ENCODE measurements around the gene C12orf60. TPM values are rescaled to one million over a fixed set of nuclear protein-coding genes. Genes with fewer than 3 reads are reported as not detected.

The C12orf60 gene
- total and polyA plus RNA-seq, 2 of the 8 experiments (the other 6 are each of a cell fraction or from before 2014, with no cell fraction given), result 1.2 to 1.5 TPM

- Histone ChIP-seq H3K79me1 (ENCODE audit: low read depth, low read length) (no peaks in the 10 kb centered on the region), H3K9me3 (ENCODE audit: insufficient read depth in 2 of 2, low read depth in 1 of 2, low read length in 1 of 2) (no peaks in the 10 kb centered on the region), H3K4me1 (replicated peaks in 1 of 4; ENCODE audit: control insufficient read depth in 3 of 4, insufficient read depth in 4 of 4, low read length in 3 of 4) (no peaks in the 10 kb centered on the region), H4K5ac (ENCODE audit: insufficient read length, low read depth, low read length) (no peak overlapping the region), H4K8ac (ENCODE audit: extremely low read depth, insufficient read depth, low read length) (no peak overlapping the region), H3K79me2 (ENCODE audit: control insufficient read depth in 1 of 2, insufficient read depth in 2 of 2, low read length in 2 of 2) (no peaks in the 10 kb centered on the region), H3K4me2 (ENCODE audit: insufficient read depth in 1 of 2, low read depth in 2 of 2, low read length in 2 of 2) (no peak overlapping the region), H2BK120ac (replicated peaks; ENCODE audit: low read depth, low read length) (no peak overlapping the region), H3K4me3 (ENCODE audit: extremely low read depth in 1 of 4, insufficient read depth in 2 of 4, low read depth in 3 of 4, low read length in 4 of 4) (no peak overlapping the region), H3K27ac (ENCODE audit: low read depth, low read length) (no peak overlapping the region), H2AFZ (ENCODE audit: low read length) (no peak overlapping the region), H3K18ac (ENCODE audit: extremely low read depth, low read length) (no peak overlapping the region), H4K91ac (replicated peaks; ENCODE audit: insufficient read length, low read length) (no peak overlapping the region), H2AK5ac (ENCODE audit: low read depth, low read length) (no peak overlapping the region), H2BK5ac (ENCODE audit: low read depth, low read length) (no peak overlapping the region), H3K4ac (replicated peaks; ENCODE audit: insufficient read length, low read depth, low read length) (no peak overlapping the region), H3K56ac (replicated peaks; ENCODE audit: insufficient read length, low read depth, low read length) (no peak overlapping the region), H3K14ac (ENCODE audit: insufficient read length) (no peak overlapping the region), H2BK20ac (ENCODE audit: low read length) (no peak overlapping the region), H3K23ac (ENCODE audit: insufficient read length) (no peak overlapping the region), H3K27me3 (replicated peaks in 1 of 4; ENCODE audit: control insufficient read depth in 3 of 4, extremely low read depth in 1 of 4, insufficient read depth in 3 of 4, low read length in 3 of 4) (no peaks in the 10 kb centered on the region), H3K9ac (replicated peaks in 1 of 4; ENCODE audit: extremely low read depth in 1 of 4, low read depth in 3 of 4, low read length in 3 of 4) (no peak overlapping the region), H3K36me3 (ENCODE audit: control insufficient read depth in 2 of 4, insufficient read depth in 4 of 4, low read length in 3 of 4) (no peaks in the 10 kb centered on the region), H2BK15ac (ENCODE audit: low read length) (no peak overlapping the region), H2BK12ac (ENCODE audit: low read depth, low read length) (no peak overlapping the region), H4K20me1 (replicated peaks in 1 of 2; ENCODE audit: control insufficient read depth in 1 of 2, insufficient read depth in 2 of 2, low read length in 2 of 2) (no peaks in the 10 kb centered on the region), H3K23me2 (ENCODE audit: low read depth, low read length) (no peaks in the 10 kb centered on the region)
- DNase-seq (ENCODE audit: low read depth in 1 of 2, low spot score in 2 of 2) (no peak), FAIRE-seq (peak; percentile 36)
- 96% methylated on average over 2 of the region's 2 CpGs; no CpG with 5 or more reads in 1 of the 2 experiments for WGBS, 2 experiments (ENCODE audit: extremely low coverage in 1 of 2, insufficient coverage in 1 of 2, insufficient read length in 1 of 2, insufficient replicate concordance in 2 of 2, low coverage in 1 of 2, low lambda C conversion rate in 2 of 2, missing lambda C conversion rate in 1 of 2)
- POLR2A ChIA-PET (ENCODE audit: partially characterized antibody), result interaction anchor here (0.9 to 1.0 kb wide), 2 partner anchors 36 to 41 kb away, joined by 3 to 4 read pairs; a partner anchor contains a TSS
- CTCF ChIA-PET (ENCODE audit: partially characterized antibody), result interaction anchor here (0.7 to 5.2 kb wide), 23 partner anchors 9 to 712 kb away, joined by 3 to 35 read pairs (median 4); partner anchors contain the start of genes ART4 and RERG
- TF ChIP-seq SAP30 (IDR thresholded peaks at IDR 0.05; ENCODE audit: insufficient read depth, insufficient replicate concordance, low read length) (no peak), POU5F1 (IDR thresholded peaks at IDR 0.05; ENCODE audit: low read depth, low read length) (no peak), KDM5A (IDR thresholded peaks at IDR 0.05; ENCODE audit: low read length) (no peak), YY1 (IDR thresholded peaks at IDR 0.05; ENCODE audit: low read depth, low read length) (no peak), SRF (IDR thresholded peaks at IDR 0.05; ENCODE audit: low read depth, low read length) (no peak), NANOG (IDR thresholded peaks at IDR 0.05; ENCODE audit: insufficient read depth, low read depth, low read length, poor library complexity, severe bottlenecking) (no peak), TAF1 (IDR thresholded peaks at IDR 0.05; ENCODE audit: low read depth, low read length) (no peak)
These were observed 8.0 kb downstream of the C12orf60 start for GRCh38 chr12:14811486-14811885.

Data from H1 (cell line).